HepG2 (cell line): ENCODE data around the gene TTC39C. TPM values are rescaled to one million over a fixed set of nuclear protein-coding genes. Genes with fewer than 3 reads are reported as not detected.
A peak's percentile ranks its signal among the peaks of the same experiment; 100 is the strongest.

Source experiments
- ATAC-seq: fragments of 200-7000 bp; cut with Tn5 transposase; 3 replicates; pipeline ENCODE4 v1.9.1; 2020; ENCODE audit warnings: mild to moderate bottlenecking, moderate library complexity
- BruUV-seq: library from RNA; stranded (reverse); fragments of 400-500 nt; replicated peaks from 2 replicates; lab custom pipeline; 2021; lab: Mats Ljungman, UMichigan
- CTCF ChIA-PET: fragments of 300-600 bp; formaldehyde crosslinking; extraction: SDS; loops from one replicate; lab custom pipeline; 2021; ENCODE audit warnings: low total read pairs, inconsistent platforms, low intra/inter-chr PET ratio; lab: Yijun Ruan, JAX
- POLR2A ChIA-PET: fragments of 350-600 bp; sonication (Branson Sonifier 250); formaldehyde crosslinking; loops from one replicate; lab custom pipeline; 2020; ENCODE audit warnings: antibody characterized with exemption, inconsistent platforms; lab: Yijun Ruan, JAX
- DNase-seq: peaks from one replicate; pipeline ENCODE4 v3.0.0-alpha.2; 2015; ENCODE audit warnings: low spot score
- FAIRE-seq: peaks from 3 replicates; lab custom pipeline; 2011; peaks lifted over from hg19 to GRCh38; lab: Jason Lieb, UNC
- H2AFZ ChIP-seq: one replicate; pipeline ENCODE4 v1.6.1; 2011; ENCODE audit warnings: low read length, inconsistent platforms
- H3K27ac ChIP-seq: fragments of 300-600 bp; 3 replicates; pipeline ENCODE4 v1.8.0; 2011; ENCODE audit warnings: mixed run types, mild to moderate bottlenecking, mixed read lengths, low read length, inconsistent platforms; ENCODE audit not compliant: insufficient read depth; ENCODE audit errors: extremely low read length
- H3K27me3 ChIP-seq, 2 experiments: fragments of 200-600 bp in 1 of 2; 2 replicates in 1 of 2; 3 replicates in 1 of 2; pipeline versions ENCODE4 v1.6.0 to v1.8.0; 2011; ENCODE audit warnings: low read length in 2 of 2, mild to moderate bottlenecking in 2 of 2, moderate library complexity in 2 of 2, inconsistent platforms in 1 of 2; ENCODE audit not compliant: insufficient read depth in 2 of 2, control insufficient read depth in 1 of 2
- H3K36me3 ChIP-seq, 2 experiments: fragments of 200-600 bp in 1 of 2; replicated peaks in 1 of 2; 2 replicates in 1 of 2; 3 replicates in 1 of 2; pipeline versions ENCODE4 v1.5.1 to v1.8.0; 2011; ENCODE audit warnings: low read length in 2 of 2, inconsistent platforms in 1 of 2; ENCODE audit not compliant: insufficient read depth in 2 of 2, control insufficient read depth in 1 of 2
- H3K4me1 ChIP-seq: 2 replicates; pipeline ENCODE4 v1.5.1; 2012; ENCODE audit warnings: low read length, inconsistent platforms; ENCODE audit not compliant: insufficient read depth
- H3K4me2 ChIP-seq: 2 replicates; pipeline ENCODE4 v1.6.0; 2011; ENCODE audit warnings: low read depth, low read length, inconsistent platforms
- H3K4me3 ChIP-seq, 3 experiments: fragments of 200-600 bp in 1 of 3; sonication (generic), shearing (Covaris generic) in 1 of 3; replicated peaks in 1 of 3; 2 replicates each; pipeline ENCODE4 v1.5.1; 2011 to 2016; ENCODE audit warnings: low read length in 3 of 3, inconsistent platforms in 2 of 3, low read depth in 2 of 3, mild to moderate bottlenecking in 2 of 3, control low read depth in 1 of 3, mixed read lengths in 1 of 3; ENCODE audit not compliant: insufficient read depth in 1 of 3
- H3K79me2 ChIP-seq: one replicate; pipeline ENCODE4 v1.6.1; 2011; ENCODE audit warnings: low read length, inconsistent platforms; ENCODE audit not compliant: insufficient read depth
- H3K9ac ChIP-seq: 2 replicates; pipeline ENCODE4 v1.6.0; 2011; ENCODE audit warnings: mild to moderate bottlenecking, low read depth, low read length, inconsistent platforms; ENCODE audit not compliant: insufficient read depth
- H3K9me3 ChIP-seq: 2 replicates; pipeline ENCODE4 v1.5.1; 2012; ENCODE audit warnings: mild to moderate bottlenecking, low read length
- H4K20me1 ChIP-seq: 2 replicates; pipeline ENCODE4 v1.6.0; 2011; ENCODE audit warnings: inconsistent platforms, mild to moderate bottlenecking, low read length, moderate library complexity; ENCODE audit not compliant: insufficient read depth
- CHD4 ChIP-seq: fragments of 200-600 bp; sonication (generic); IDR thresholded peaks from 2 replicates; pipeline ENCODE4 v1.7.0; 2017; ENCODE audit warnings: mild to moderate bottlenecking, low read length, borderline replicate concordance
- FLYWCH1 ChIP-seq: sonication (generic); formaldehyde crosslinking; IDR thresholded peaks from 2 replicates; pipeline ENCODE4 v1.8.1; 2023; ENCODE audit warnings: mild to moderate bottlenecking, missing genetic modification reagents
- FOXK1 ChIP-seq: sonication (generic); formaldehyde crosslinking; IDR thresholded peaks from 2 replicates; pipeline ENCODE4 v1.4.0; 2020; ENCODE audit warnings: low read depth, missing genetic modification reagents, borderline replicate concordance
- LBX2 ChIP-seq: sonication (generic); formaldehyde crosslinking; IDR thresholded peaks from 2 replicates; pipeline ENCODE4 v1.5.0; 2020; ENCODE audit warnings: missing genetic modification reagents, mild to moderate bottlenecking, borderline replicate concordance
- MIER3 ChIP-seq: IDR thresholded peaks from 2 replicates; pipeline ENCODE4 v1.6.1; 2016; ENCODE audit warnings: missing compliant biosample characterization, borderline replicate concordance
- NFIC ChIP-seq: IDR thresholded peaks from 2 replicates; pipeline ENCODE4 v1.6.1; 2012; ENCODE audit warnings: mild to moderate bottlenecking, low read length, inconsistent platforms
- REPIN1 ChIP-seq: sonication (generic); formaldehyde crosslinking; IDR thresholded peaks from 2 replicates; pipeline ENCODE4 v1.8.0; 2022; ENCODE audit warnings: missing genetic modification reagents, low read depth, mild to moderate bottlenecking, borderline replicate concordance
- ZEB1 ChIP-seq: IDR thresholded peaks from 2 replicates; pipeline ENCODE4 v1.6.1; 2012; ENCODE audit warnings: mild to moderate bottlenecking, low read depth, inconsistent platforms; ENCODE audit not compliant: insufficient replicate concordance
- ZNF121 ChIP-seq: sonication (generic); formaldehyde crosslinking; IDR thresholded peaks from 2 replicates; pipeline ENCODE4 v1.5.0; 2020; ENCODE audit warnings: mild to moderate bottlenecking, missing genetic modification reagents
- ZNF18 ChIP-seq: sonication (generic); formaldehyde crosslinking; IDR thresholded peaks from 2 replicates; pipeline ENCODE4 v1.8.0; 2022; ENCODE audit warnings: mild to moderate bottlenecking, missing genetic modification reagents; ENCODE audit not compliant: insufficient replicate concordance
- ZNF24 ChIP-seq: fragments of 450-650 bp; IDR thresholded peaks from 2 replicates; pipeline ENCODE4 v1.6.1; 2017; ENCODE audit warnings: antibody characterized with exemption, mild to moderate bottlenecking
- ZNF367 ChIP-seq: sonication (generic); formaldehyde crosslinking; IDR thresholded peaks from 2 replicates; pipeline ENCODE4 v1.4.0; 2020; ENCODE audit warnings: missing genetic modification reagents, borderline replicate concordance
- ZNF430 ChIP-seq: sonication (generic); formaldehyde crosslinking; IDR thresholded peaks from 2 replicates; pipeline ENCODE4 v1.9.0; 2021; ENCODE audit warnings: mild to moderate bottlenecking, missing genetic modification reagents
- ZNF746 ChIP-seq: sonication (generic); formaldehyde crosslinking; IDR thresholded peaks from 2 replicates; pipeline ENCODE4 v1.8.0; 2022; ENCODE audit warnings: mild to moderate bottlenecking, missing genetic modification reagents
- ZNF773 ChIP-seq: sonication (generic); formaldehyde crosslinking; IDR thresholded peaks from 2 replicates; pipeline ENCODE4 v1.4.0; 2020; ENCODE audit warnings: missing genetic modification reagents, borderline replicate concordance
- WGBS: methylation state at CpG from one replicate; pipeline ENCODE4 v1.1.6; 2017; ENCODE audit warnings: low lambda C conversion rate; 5-methylcytosine and 5-hydroxymethylcytosine counted together
- in situ Hi-C: cut with HindIII; loops from 2 replicates; pipeline ENCODE4 v1.10.0; 2017; ENCODE audit warnings: low pct_unique_long_range_greater_than_20kb; ENCODE audit not compliant: extremely low pct_ligation_motif_present
- intact Hi-C: fragments of 100-400 bp; cut with micrococcal nuclease; formaldehyde crosslinking; loops from one replicate; pipeline ENCODE4 v1.10.0; 2022; ENCODE audit not compliant: unreplicated experiment
- polyA plus RNA-seq, 8 experiments: library from polyadenylated mRNA; depleted of rRNA in 3 of 8; stranded (reverse) in 7 of 8; unstranded in 1 of 8; fragments of >200 nt; fragmentation: Illumina TruSeq in 4 of 8; extraction: Trizol in 4 of 8; gene quantifications; 2 replicates each; pipeline versions ENCODE4 v1.2.1 to v1.2.3, GENCODE V29; 2011 to 2016; ENCODE audit warnings: low read depth in 4 of 8, missing spikeins in 1 of 8, mixed read lengths in 1 of 8; ENCODE audit not compliant: insufficient read depth in 1 of 8
- total RNA-seq, 5 experiments: library from RNA; depleted of rRNA; stranded (reverse); fragments of >200 nt; fragmentation: Illumina TruSeq; extraction: Trizol; gene quantifications; 2 replicates each; pipeline ENCODE4 v1.2.3, GENCODE V29; 2016; ENCODE audit warnings: low read depth in 1 of 5

Gene TTC39C
- total and polyA plus RNA-seq, 2 of the 13 experiments (the other 11 are each of a cell fraction or from before 2014, with no cell fraction given): 19.1 to 25.9 TPM

GRCh38 chr18:24063121-24063731 is 48.7 kb downstream of the TTC39C start:
- Histone ChIP-seq H3K79me2 (no peaks in the 10 kb centered on the region), H3K27ac (peak overlapping the region; percentile 54), H3K9me3 (no peaks in the 10 kb centered on the region), H2AFZ (no peak overlapping the region), H3K27me3 (no peaks in the 10 kb centered on the region), H3K4me2 (peak overlapping the region; percentile 46), H3K36me3 (peaks cover 0 to 1% of the 10 kb centered on the region in 2 experiments; a peak in 1 of 5 replicates), H3K4me3 (no peak overlapping the region), H3K4me1 (peaks cover 54% of the 10 kb centered on the region), H4K20me1 (no peaks in the 10 kb centered on the region), H3K9ac (no peak overlapping the region)
- BruUV-seq: no TSS peak
- WGBS: 24% methylated on average over 4 of the region's 4 CpGs
- CTCF ChIA-PET: no interaction called here
- peak; percentile 71 for ATAC-seq
- intact Hi-C loops: loop anchor here (2.0 kb wide), 1 partner anchor 14 kb away; no protein-coding TSS in a partner anchor
- in situ Hi-C loops: no loop called here
- peak; percentile 21 for DNase-seq
- no peak for FAIRE-seq
- POLR2A ChIA-PET: no interaction called here
- TF ChIP-seq CHD4 (0 out of 2 replicates have a peak, but pooled peaks have one; percentile 23), ZNF121 (CRISPR knock-in tag) (peak; percentile 85), ZNF773 (CRISPR knock-in tag) (no peak), NFIC (0 out of 2 replicates have a peak, but pooled peaks have one; percentile 21), ZNF24 (no peak), ZNF430 (CRISPR knock-in tag) (no peak), ZEB1 (peak; percentile 30)

GRCh38 chr18:24064391-24065100 is 50.0 kb downstream of the TTC39C start:
- DNase-seq: no peak
- Histone ChIP-seq H3K27me3 (no peaks in the 10 kb centered on the region), H3K9ac (no peak overlapping the region), H4K20me1 (no peaks in the 10 kb centered on the region), H2AFZ (no peak overlapping the region), H3K4me2 (peak overlapping the region; percentile 46; the same call in 1 of the 2 replicates), H3K4me3 (no peak overlapping the region; a peak in 1 of 6 replicates), H3K4me1 (peaks cover 54% of the 10 kb centered on the region), H3K36me3 (peaks cover 0 to 1% of the 10 kb centered on the region in 2 experiments; a peak in 1 of 5 replicates), H3K27ac (no peak overlapping the region), H3K79me2 (no peaks in the 10 kb centered on the region), H3K9me3 (no peaks in the 10 kb centered on the region)
- ATAC-seq: no peak
- ChIA-PET CTCF (no interaction called here), POLR2A (no interaction called here)
- BruUV-seq: no TSS peak
- WGBS: 95% methylated on average over 8 of the region's 8 CpGs
- intact Hi-C loops (no loop called here), in situ Hi-C loops (no loop called here)
- no peak for FAIRE-seq
- TF ChIP-seq ZNF746: no peak
- TF ChIP-seq FLYWCH1 (CRISPR knock-in tag): no peak
- TF ChIP-seq MIER3 (CRISPR knock-in tag): no peak
- no peak for TF ChIP-seq ZNF18
- TF ChIP-seq ZNF367 (CRISPR knock-in tag): no peak
- no peak for TF ChIP-seq REPIN1 (CRISPR knock-in tag)
- TF ChIP-seq FOXK1: no peak
- no peak for TF ChIP-seq LBX2 (CRISPR knock-in tag)
